GM08714 (cell line): ENCODE measurements around the gene CTTNBP2NL.

Experiments used
- H3K4me3 ChIP-seq: fragments of 200-500 bp; sonication (Bioruptor generic); 2 replicates; pipeline ENCODE4 v1.5.1; 2014; ENCODE audit warnings: mild to moderate bottlenecking, low read length, inconsistent platforms
- ZNF274 ChIP-seq: IDR thresholded peaks from 2 replicates; pipeline ENCODE4 v1.6.1; 2012; ENCODE audit warnings: mild to moderate bottlenecking, low read depth, low read length

Gene CTTNBP2NL

GRCh38 chr1:112509005-112509659, 113.1 kb downstream of the CTTNBP2NL start:
- H3K4me3 ChIP-seq = peak overlapping the region; percentile 52; the same call in 1 of the 2 replicates
- TF ChIP-seq ZNF274 = no peak

GRCh38 chr1:112509660-112510178, 113.7 kb downstream of the CTTNBP2NL start:
- no peak overlapping the region for H3K4me3 ChIP-seq

GRCh38 chr1:112510340-112510739, 114.3 kb downstream of the CTTNBP2NL start:
- H3K4me3 ChIP-seq = no peak overlapping the region
- TF ChIP-seq ZNF274 = no peak

More at GRCh38 chr1:112509660-112510178, 113.7 kb downstream of the CTTNBP2NL start:
- TF ChIP-seq ZNF274 = no peak
